Cardiac fibroblast (primary cell): ENCODE results near the gene MSI2.

Experiments used
- DNase-seq, 2 donors: peaks; one replicate each; pipeline versions ENCODE4 v3.0.0 to v3.0.0-alpha.2; 2010; ENCODE audit warnings: low read depth in 2 of 2
- H3K4me3 ChIP-seq, 2 donors: replicated peaks in 1 of 2; 1 replicate in 1 of 2; 2 replicates in 1 of 2; pipeline ENCODE4 v1.5.1; 2011; ENCODE audit warnings: low read depth in 2 of 2, low read length in 2 of 2, mild to moderate bottlenecking in 2 of 2, moderate library complexity in 1 of 2
- TF ChIP-seq, protein P1 (sequence below): IDR thresholded peaks from one replicate; pipeline ENCODE4 v1.5.1; 2011; ENCODE audit warnings: low read depth, mild to moderate bottlenecking, low read length, inconsistent platforms

The MSI2 gene

DNA sequence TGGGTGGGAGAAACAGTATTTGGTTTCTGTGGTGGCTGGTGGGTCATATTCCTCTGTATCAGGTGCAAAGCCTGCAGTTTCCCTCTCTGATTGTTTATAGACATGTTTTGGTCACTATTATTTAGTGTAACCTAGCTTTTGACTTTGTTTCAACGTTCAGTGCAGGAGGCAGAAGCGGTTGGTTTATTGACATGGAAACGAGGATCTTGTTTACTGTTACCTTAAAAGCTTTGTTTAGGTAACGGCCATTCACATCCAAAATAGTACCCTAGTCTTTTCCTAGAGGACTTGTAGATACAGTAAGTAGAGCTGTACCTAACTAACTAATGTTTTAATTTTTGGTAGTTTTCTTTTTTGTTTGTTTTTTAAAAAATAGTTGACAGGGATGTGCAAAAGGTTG, 3.5 kb downstream of the MSI2 start:
- TF ChIP-seq, protein P1, sequence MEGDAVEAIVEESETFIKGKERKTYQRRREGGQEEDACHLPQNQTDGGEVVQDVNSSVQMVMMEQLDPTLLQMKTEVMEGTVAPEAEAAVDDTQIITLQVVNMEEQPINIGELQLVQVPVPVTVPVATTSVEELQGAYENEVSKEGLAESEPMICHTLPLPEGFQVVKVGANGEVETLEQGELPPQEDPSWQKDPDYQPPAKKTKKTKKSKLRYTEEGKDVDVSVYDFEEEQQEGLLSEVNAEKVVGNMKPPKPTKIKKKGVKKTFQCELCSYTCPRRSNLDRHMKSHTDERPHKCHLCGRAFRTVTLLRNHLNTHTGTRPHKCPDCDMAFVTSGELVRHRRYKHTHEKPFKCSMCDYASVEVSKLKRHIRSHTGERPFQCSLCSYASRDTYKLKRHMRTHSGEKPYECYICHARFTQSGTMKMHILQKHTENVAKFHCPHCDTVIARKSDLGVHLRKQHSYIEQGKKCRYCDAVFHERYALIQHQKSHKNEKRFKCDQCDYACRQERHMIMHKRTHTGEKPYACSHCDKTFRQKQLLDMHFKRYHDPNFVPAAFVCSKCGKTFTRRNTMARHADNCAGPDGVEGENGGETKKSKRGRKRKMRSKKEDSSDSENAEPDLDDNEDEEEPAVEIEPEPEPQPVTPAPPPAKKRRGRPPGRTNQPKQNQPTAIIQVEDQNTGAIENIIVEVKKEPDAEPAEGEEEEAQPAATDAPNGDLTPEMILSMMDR: no peak
- H3K4me3 ChIP-seq: no peak overlapping the region

DNA sequence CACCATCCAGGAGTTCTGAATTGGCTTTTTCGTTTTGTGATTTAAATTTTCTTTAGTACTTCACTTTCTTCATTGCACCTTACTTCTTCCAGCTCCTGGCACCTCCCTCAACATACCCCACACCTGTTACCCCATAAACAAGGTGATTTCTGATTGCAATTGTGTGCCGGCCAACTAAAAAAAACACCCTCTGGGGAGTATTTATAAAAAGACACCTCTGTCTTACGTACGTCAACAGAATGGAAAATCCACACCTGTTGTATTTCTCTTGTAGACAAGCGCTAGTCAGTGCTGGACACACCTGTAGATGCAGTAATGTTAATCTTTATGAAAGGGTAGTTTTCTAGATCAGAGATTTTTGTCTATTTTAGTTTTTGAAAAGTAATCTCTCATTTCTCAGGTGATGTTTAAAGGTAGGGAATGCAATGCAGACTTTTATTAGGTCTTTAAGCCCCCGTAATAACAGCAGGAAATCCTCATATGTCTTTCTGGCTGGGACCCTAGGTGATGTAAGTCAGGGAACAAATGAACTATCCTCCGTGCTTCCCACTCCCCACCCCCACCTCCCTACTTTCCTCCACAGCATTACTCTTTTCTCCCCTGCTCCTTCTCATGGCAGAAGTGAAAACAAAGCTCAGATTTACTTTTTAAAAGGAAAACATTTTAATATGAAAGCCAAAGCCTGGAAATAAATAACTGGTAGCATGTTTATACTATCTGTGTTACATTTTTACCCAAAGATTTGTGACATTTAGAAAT, 4.2 kb downstream of the MSI2 start:
- H3K4me3 ChIP-seq: no peak overlapping the region

More for the DNA sequence above, 3.5 kb downstream of the MSI2 start:
- DNase-seq: no peak

DNA sequence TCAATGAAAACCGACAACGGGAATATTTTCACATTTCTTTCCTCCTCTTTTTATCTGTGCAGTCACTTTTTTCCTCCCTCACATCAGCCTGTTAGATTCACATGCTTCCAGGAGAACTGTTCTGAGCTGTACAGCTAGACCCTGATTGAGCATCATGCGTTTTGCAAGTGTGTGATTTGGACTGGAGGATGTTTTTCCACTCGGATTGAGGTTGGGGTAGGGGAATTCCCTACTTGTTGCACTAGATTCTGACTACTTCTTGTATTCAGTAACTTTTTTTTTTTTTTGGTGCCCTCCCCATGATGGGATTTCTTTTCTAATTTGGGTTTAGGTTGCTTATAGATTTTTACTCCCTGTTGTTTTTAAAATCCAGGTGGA, 4.8 kb downstream of the MSI2 start:
- DNase-seq: peak in 1 of 2 donors; percentile 2
- no peak overlapping the region for H3K4me3 ChIP-seq
- TF ChIP-seq, protein P1: no peak

More for the DNA sequence above, 4.2 kb downstream of the MSI2 start:
- TF ChIP-seq, protein P1: no peak
- DNase-seq: no peak

DNA sequence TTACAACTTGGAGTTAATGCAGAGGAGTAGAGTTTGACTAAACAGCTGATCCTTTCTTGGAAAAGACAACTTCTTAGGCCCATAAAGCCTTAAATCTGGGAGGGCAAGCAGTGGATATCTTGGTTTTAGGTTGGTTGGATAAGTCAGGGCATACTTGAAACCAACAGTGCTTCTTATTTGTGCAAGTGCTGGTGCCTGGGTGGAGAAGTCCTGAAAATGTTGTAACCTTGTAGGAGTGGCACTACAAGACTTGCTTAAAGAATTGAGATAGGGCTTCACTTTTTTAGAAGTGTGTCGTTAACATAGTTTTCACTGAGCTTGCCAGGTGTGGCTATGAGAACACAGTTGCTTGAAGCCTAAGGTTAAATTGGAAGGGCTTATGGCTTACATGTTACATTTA, 6.2 kb downstream of the MSI2 start:
- H3K4me3 ChIP-seq: no peak overlapping the region
- TF ChIP-seq, protein P1: no peak
- no peak for DNase-seq

DNA sequence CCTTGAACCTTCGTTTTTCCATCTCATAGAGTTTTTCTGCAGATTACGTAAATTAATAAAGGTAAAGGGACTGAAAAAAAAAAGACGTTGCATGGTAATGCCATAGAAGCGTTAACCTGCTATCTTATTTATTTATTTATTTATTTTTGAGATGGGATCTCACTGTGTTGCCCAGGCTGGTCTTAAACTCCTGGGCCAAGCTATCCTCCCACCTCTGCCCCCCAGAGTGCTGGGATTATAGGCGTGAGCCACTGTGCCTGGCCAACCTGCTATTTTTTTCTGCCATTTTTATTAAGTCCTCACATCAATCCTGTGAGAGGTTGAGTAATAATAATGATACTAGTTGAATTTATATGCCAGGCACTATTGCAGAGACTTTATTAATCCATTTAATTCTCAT, 7.9 kb downstream of the MSI2 start:
- TF ChIP-seq, protein P1: no peak
- no peak overlapping the region for H3K4me3 ChIP-seq
- no peak for DNase-seq

DNA sequence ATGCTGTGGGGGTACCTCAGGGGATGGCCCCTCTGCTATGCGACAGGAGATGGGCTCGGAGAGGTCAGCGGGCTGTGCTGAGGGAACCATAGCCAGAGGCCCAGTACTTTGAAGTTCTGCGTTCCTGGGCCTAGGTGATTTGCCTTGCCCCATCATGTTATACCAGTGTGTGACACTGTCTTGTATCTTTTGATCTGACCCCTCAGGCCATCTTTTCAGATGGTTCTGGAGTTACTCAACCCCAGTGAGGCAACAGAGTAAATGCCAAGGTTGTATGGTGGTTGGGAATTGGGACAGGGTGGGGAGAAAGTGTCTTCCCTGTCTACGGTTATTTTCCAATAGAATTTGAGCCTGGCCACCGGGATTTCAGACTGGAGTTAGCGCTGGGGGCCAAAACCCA, 8.5 kb downstream of the MSI2 start:
- no peak overlapping the region for H3K4me3 ChIP-seq
- TF ChIP-seq, protein P1: no peak
- no peak for DNase-seq

DNA sequence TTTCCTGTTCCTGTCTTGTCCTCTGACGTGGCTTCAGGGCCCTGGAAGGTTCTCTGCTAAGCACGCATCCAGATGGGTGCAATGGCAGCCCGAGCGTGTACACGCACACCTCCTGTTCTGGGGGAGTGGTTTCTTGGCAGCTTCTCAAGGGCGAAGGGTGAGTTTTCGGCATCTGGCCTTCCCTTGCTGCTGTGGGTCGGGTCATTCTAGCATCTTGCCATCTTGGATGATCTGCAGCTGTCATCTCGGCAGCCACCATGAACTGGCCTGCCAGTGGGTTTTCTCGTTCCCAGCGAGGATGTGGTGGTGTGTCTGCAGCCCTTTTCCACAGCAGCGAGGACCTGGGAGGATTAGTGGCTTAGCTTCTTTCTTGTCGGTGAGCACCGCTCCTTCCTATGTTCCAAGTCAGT, 10.6 kb downstream of the MSI2 start:
- TF ChIP-seq, protein P1: no peak
- H3K4me3 ChIP-seq: no peak overlapping the region
- no peak for DNase-seq
